Measurements from ENCODE around the gene F12. TPM values are rescaled to one million over a fixed set of nuclear protein-coding genes. Genes with fewer than 3 reads are reported as not detected.

F12 gene
- total RNA-seq, 2 donors from 2014 or later, result 0.95 to 2.9 TPM

DNA sequence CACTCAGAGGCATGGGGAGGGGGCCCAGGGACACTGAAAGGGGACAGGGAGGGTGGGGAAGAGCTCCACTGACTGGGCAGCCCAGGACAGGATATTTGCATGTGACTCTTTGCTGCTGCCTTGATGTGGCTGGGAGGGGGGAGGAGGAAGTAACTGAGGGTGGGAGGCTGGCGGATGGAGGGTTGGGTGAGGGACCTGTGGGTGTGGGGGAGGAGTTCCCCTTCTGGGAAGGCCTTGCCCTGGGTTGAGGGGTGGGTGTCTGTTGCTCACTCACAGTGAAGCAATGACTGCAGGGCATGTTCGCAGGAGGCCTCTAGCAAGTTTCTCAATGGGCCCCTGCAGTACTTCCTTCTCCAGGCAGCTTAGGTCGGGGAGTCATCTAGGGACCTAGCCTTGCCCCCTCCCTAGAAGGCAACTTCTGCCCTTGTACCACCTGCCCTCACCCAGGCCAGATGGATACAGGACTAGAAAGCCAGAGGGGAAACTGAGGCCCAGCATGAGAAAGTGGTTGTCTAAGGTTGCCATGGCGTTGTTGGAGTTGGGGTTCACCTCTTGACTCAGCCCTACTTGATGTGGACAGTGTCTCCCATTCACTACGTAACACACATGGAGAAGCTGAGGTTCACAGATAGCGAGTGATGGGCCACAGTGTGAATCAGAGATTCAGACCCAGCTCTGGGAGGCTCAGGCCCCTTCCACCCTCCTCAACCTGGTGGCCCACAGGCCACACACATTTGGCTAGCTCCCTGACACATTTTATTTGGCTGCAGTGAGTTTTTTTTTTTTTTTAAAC is 20.1 kb upstream of the F12 start:
- no peak overlapping the region for H3K4me3 Mint-ChIP-seq
- DNase-seq, result peak; percentile 43
- H3K27me3 Mint-ChIP-seq (ENCODE audit: insufficient read depth), result peaks cover 2% of the 10 kb centered on the region
- peaks cover 14% of the 10 kb centered on the region for H3K4me1 Mint-ChIP-seq
- no peaks in the 10 kb centered on the region for H3K9me3 Mint-ChIP-seq
- Histone ChIP-seq H3K4me1 (ENCODE audit: control insufficient read depth, insufficient read depth, low read length) (no peaks in the 10 kb centered on the region), H3K27me3 (ENCODE audit: control insufficient read depth, insufficient read depth, low read length, poor library complexity, severe bottlenecking) (no peaks in the 10 kb centered on the region), H3K27ac (ENCODE audit: low read depth, low read length) (no peak overlapping the region), H3K36me3 (ENCODE audit: control insufficient read depth, insufficient read depth, low read length) (peaks cover 18% of the 10 kb centered on the region), H3K4me3 (ENCODE audit: low read length) (no peak overlapping the region), H3K9ac (ENCODE audit: extremely low read depth, low read length, poor library complexity, severe bottlenecking) (no peak overlapping the region), H3K9me3 (ENCODE audit: control insufficient read depth, low read length) (no peaks in the 10 kb centered on the region)
- WGBS, 2 experiments (ENCODE audit: insufficient coverage in 1 of 2, insufficient read length in 1 of 2), result 95% methylated on average over 4 to 6 of the region's 6 CpGs
- TF ChIP-seq, protein P1, sequence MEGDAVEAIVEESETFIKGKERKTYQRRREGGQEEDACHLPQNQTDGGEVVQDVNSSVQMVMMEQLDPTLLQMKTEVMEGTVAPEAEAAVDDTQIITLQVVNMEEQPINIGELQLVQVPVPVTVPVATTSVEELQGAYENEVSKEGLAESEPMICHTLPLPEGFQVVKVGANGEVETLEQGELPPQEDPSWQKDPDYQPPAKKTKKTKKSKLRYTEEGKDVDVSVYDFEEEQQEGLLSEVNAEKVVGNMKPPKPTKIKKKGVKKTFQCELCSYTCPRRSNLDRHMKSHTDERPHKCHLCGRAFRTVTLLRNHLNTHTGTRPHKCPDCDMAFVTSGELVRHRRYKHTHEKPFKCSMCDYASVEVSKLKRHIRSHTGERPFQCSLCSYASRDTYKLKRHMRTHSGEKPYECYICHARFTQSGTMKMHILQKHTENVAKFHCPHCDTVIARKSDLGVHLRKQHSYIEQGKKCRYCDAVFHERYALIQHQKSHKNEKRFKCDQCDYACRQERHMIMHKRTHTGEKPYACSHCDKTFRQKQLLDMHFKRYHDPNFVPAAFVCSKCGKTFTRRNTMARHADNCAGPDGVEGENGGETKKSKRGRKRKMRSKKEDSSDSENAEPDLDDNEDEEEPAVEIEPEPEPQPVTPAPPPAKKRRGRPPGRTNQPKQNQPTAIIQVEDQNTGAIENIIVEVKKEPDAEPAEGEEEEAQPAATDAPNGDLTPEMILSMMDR (conservative IDR thresholded peaks at IDR 0.05), result no peak
- H3K36me3 Mint-ChIP-seq (ENCODE audit: low read depth), result peaks cover 13% of the 10 kb centered on the region
- no peak overlapping the region for H3K27ac Mint-ChIP-seq

DNA sequence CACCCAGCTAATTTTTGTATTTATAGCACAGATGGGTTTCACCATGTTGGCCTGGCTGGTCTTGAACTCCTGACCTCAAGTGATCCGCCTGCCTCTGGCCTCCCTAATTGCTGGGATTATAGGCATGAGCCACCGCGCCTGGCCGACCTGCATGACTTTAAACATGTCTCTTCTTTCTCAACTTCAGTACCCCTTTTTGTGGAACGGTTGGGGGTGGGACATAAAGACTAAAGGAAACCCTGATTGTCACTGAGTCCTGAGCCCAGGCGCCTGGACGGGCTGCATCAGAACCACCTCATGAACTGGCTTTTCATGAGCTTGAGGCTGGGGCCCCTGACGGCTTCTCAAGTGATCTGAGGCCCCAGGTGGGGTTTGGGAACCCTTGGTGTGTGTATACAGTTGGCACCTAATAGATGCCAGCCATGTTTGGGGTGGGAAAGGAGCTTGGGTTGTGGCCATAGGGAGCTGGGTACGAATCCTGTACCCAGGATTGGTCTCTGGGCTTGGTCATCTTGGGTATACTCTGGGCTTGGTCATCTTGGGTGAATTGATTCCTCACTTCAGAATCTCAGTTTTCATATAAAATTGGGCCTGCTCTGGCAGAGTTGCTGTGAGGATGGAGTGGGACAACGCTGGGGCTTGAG is 19.3 kb upstream of the F12 start:
- Histone ChIP-seq H3K4me1 (ENCODE audit: control insufficient read depth, insufficient read depth, low read length) (no peaks in the 10 kb centered on the region), H3K36me3 (ENCODE audit: control insufficient read depth, insufficient read depth, low read length) (peaks cover 10% of the 10 kb centered on the region), H3K9me3 (ENCODE audit: control insufficient read depth, low read length) (no peaks in the 10 kb centered on the region), H3K4me3 (ENCODE audit: low read length) (no peak overlapping the region), H3K9ac (ENCODE audit: extremely low read depth, low read length, poor library complexity, severe bottlenecking) (no peak overlapping the region), H3K27ac (ENCODE audit: low read depth, low read length) (no peak overlapping the region), H3K27me3 (ENCODE audit: control insufficient read depth, insufficient read depth, low read length, poor library complexity, severe bottlenecking) (no peaks in the 10 kb centered on the region)
- Mint-ChIP-seq H3K27ac (no peak overlapping the region), H3K4me1 (peaks cover 14% of the 10 kb centered on the region), H3K9me3 (no peaks in the 10 kb centered on the region), H3K27me3 (ENCODE audit: insufficient read depth) (peaks cover 7% of the 10 kb centered on the region), H3K4me3 (peak overlapping the region; percentile 74), H3K36me3 (ENCODE audit: low read depth) (peaks cover 10% of the 10 kb centered on the region)
- WGBS, 2 experiments (ENCODE audit: insufficient coverage in 1 of 2, insufficient read length in 1 of 2), result 91 to 98% methylated on average over 9 to 10 of the region's 10 CpGs
- DNase-seq, result peak; percentile 32
- TF ChIP-seq, protein P1 (conservative IDR thresholded peaks at IDR 0.05), result no peak

DNA sequence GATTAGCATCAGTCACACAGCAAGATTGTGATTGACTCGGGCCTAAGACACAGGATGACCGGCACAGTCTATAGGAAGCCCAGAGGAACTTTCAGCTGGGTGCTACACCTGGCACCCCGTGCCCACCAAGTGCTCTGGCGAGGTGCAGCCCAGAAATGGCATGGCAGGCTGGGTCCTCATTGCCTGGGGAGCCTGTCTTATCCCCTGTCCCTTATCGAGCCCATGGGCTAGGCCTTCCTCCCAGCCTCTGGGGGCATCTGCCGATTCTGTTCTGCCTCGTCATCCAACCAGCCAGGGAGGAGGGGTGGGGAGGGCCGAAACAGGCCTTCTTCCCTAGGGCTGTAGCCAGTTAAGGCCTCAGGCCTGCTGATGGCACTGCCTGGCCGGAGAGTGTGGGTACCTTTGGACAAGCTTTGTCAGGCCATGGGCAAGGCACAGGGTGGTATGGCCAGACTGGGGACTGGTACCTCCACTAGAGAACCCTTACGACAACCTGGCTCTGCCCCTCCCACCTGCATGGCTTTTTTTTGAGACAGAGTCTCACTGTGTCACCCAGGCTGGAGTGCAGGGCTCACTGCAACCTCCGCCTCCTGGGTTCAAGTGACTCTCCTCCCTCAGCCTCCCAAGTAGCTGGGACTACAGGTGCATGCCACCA is 18.7 kb upstream of the F12 start:
- peaks cover 7% of the 10 kb centered on the region for H3K36me3 Mint-ChIP-seq (ENCODE audit: low read depth)
- Histone ChIP-seq H3K27ac (ENCODE audit: low read depth, low read length) (no peak overlapping the region), H3K9me3 (ENCODE audit: control insufficient read depth, low read length) (no peaks in the 10 kb centered on the region), H3K9ac (ENCODE audit: extremely low read depth, low read length, poor library complexity, severe bottlenecking) (peak overlapping the region; percentile 91), H3K36me3 (ENCODE audit: control insufficient read depth, insufficient read depth, low read length) (peaks cover 9% of the 10 kb centered on the region), H3K27me3 (ENCODE audit: control insufficient read depth, insufficient read depth, low read length, poor library complexity, severe bottlenecking) (no peaks in the 10 kb centered on the region), H3K4me3 (ENCODE audit: low read length) (peak overlapping the region; percentile 90), H3K4me1 (ENCODE audit: control insufficient read depth, insufficient read depth, low read length) (no peaks in the 10 kb centered on the region)
- peaks cover 14% of the 10 kb centered on the region for H3K4me1 Mint-ChIP-seq
- H3K27me3 Mint-ChIP-seq (ENCODE audit: insufficient read depth), result peaks cover 7% of the 10 kb centered on the region
- no peaks in the 10 kb centered on the region for H3K9me3 Mint-ChIP-seq
- peak; percentile 45 for DNase-seq
- TF ChIP-seq, protein P1 (conservative IDR thresholded peaks at IDR 0.05), result no peak
- no peak overlapping the region for H3K27ac Mint-ChIP-seq
- peak overlapping the region; percentile 74 for H3K4me3 Mint-ChIP-seq
- WGBS, 2 experiments (ENCODE audit: insufficient coverage in 1 of 2, insufficient read length in 1 of 2), result 90 to 96% methylated on average over 6 to 11 of the region's 11 CpGs
